ENCODE data around the gene CBFA2T2. TPM values are rescaled to one million over a fixed set of nuclear protein-coding genes. Genes with fewer than 3 reads are reported as not detected.
"Not testable (repeated sequence)": the region's sequence is repeated elsewhere in the genome, so short reads cannot be mapped to it uniquely, and the experiment has no call there.

Gene CBFA2T2
- total RNA-seq, 1 experiment from 2014 or later, result 16.3 TPM

DNA sequence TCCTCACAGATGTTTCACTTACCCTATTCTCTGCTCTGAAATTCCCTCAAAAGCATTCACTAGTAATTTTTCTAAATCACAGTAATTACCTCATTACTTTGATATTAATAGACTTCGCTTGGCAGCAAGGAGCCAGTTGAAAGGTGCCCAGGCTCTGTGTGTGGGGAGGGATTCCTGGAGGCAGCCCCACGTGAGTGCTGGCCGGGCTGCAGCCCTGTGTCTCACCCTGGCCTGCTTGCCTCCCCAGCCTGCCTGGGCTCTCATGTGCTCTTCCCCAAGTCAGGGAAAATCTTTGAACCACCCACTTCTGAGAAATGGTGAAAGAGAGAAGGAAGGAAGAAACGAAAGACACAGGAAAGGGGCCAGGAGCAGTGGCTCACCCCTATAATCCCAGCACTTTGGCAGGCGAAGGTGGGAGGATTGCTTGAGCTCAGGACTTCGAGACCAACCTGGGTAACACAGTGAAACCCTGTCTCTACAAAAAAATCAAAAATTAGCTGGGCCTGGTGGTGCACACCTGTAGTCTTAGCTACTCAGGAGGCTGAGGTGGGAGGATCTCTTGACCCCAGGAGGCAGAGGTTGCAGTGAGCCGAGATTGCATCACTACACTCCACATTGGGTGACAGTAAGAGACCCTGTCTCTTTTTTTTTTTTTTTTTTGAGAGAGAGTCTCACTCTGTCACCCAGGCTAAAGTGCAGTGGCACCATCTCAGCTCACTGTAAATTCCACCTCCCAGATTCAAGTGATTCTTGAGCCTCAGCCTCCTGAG is 26.4 kb upstream of the CBFA2T2 start:
- DNase-seq (ENCODE audit: low read depth, low spot score) (no peak), ATAC-seq (no peak)
- Histone ChIP-seq H3K36me3 (ENCODE audit: control insufficient read depth, insufficient read depth, low read length) (no peaks in the 10 kb centered on the region), H3K27ac (ENCODE audit: low read length) (no peak overlapping the region), H3K4me3 (ENCODE audit: low read depth in 2 of 2, low read length in 2 of 2) (no peak overlapping the region), H3K4me1 (ENCODE audit: control insufficient read depth, insufficient read depth, low read length) (no peaks in the 10 kb centered on the region), H3K27me3 (ENCODE audit: control insufficient read depth, insufficient read depth, low read length) (no peaks in the 10 kb centered on the region), H3K9me3 (ENCODE audit: control insufficient read depth, insufficient read depth, low read depth, low read length) (no peaks in the 10 kb centered on the region)
- in situ Hi-C loops (cut with HindIII; ENCODE audit: low pct_unique_long_range_greater_than_20kb, low sequenced_read_pairs), result no loop called here
- ChIA-PET POLR2A (interaction anchor here (0.6 to 0.7 kb wide), 2 partner anchors 71 to 241 kb away, joined by 3 to 5 read pairs; no protein-coding TSS in a partner anchor), CTCF (no interaction called here)
- intact Hi-C loops (cut with micrococcal nuclease; ENCODE audit: unreplicated experiment), result no loop called here
- BruUV-seq (replicated peaks), result no TSS peak
- TF ChIP-seq TCF7L2 (IDR thresholded peaks at IDR 0.05; ENCODE audit: low read depth, low read length), result no peak
- no peak for TF ChIP-seq POLR2AphosphoS5 (IDR thresholded peaks at IDR 0.05; ENCODE audit: low read depth, low read length)
- TF ChIP-seq SIN3A (IDR thresholded peaks at IDR 0.05; ENCODE audit: borderline replicate concordance, insufficient read depth, low read depth, low read length), result no peak
- TF ChIP-seq, protein P1, sequence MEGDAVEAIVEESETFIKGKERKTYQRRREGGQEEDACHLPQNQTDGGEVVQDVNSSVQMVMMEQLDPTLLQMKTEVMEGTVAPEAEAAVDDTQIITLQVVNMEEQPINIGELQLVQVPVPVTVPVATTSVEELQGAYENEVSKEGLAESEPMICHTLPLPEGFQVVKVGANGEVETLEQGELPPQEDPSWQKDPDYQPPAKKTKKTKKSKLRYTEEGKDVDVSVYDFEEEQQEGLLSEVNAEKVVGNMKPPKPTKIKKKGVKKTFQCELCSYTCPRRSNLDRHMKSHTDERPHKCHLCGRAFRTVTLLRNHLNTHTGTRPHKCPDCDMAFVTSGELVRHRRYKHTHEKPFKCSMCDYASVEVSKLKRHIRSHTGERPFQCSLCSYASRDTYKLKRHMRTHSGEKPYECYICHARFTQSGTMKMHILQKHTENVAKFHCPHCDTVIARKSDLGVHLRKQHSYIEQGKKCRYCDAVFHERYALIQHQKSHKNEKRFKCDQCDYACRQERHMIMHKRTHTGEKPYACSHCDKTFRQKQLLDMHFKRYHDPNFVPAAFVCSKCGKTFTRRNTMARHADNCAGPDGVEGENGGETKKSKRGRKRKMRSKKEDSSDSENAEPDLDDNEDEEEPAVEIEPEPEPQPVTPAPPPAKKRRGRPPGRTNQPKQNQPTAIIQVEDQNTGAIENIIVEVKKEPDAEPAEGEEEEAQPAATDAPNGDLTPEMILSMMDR (IDR thresholded peaks at IDR 0.05), result no peak
- TF ChIP-seq, protein P2, sequence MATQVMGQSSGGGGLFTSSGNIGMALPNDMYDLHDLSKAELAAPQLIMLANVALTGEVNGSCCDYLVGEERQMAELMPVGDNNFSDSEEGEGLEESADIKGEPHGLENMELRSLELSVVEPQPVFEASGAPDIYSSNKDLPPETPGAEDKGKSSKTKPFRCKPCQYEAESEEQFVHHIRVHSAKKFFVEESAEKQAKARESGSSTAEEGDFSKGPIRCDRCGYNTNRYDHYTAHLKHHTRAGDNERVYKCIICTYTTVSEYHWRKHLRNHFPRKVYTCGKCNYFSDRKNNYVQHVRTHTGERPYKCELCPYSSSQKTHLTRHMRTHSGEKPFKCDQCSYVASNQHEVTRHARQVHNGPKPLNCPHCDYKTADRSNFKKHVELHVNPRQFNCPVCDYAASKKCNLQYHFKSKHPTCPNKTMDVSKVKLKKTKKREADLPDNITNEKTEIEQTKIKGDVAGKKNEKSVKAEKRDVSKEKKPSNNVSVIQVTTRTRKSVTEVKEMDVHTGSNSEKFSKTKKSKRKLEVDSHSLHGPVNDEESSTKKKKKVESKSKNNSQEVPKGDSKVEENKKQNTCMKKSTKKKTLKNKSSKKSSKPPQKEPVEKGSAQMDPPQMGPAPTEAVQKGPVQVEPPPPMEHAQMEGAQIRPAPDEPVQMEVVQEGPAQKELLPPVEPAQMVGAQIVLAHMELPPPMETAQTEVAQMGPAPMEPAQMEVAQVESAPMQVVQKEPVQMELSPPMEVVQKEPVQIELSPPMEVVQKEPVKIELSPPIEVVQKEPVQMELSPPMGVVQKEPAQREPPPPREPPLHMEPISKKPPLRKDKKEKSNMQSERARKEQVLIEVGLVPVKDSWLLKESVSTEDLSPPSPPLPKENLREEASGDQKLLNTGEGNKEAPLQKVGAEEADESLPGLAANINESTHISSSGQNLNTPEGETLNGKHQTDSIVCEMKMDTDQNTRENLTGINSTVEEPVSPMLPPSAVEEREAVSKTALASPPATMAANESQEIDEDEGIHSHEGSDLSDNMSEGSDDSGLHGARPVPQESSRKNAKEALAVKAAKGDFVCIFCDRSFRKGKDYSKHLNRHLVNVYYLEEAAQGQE (IDR thresholded peaks at IDR 0.05; ENCODE audit: insufficient read depth in 1 of 2, low read depth in 2 of 2, low read length in 1 of 2), result no peak

DNA sequence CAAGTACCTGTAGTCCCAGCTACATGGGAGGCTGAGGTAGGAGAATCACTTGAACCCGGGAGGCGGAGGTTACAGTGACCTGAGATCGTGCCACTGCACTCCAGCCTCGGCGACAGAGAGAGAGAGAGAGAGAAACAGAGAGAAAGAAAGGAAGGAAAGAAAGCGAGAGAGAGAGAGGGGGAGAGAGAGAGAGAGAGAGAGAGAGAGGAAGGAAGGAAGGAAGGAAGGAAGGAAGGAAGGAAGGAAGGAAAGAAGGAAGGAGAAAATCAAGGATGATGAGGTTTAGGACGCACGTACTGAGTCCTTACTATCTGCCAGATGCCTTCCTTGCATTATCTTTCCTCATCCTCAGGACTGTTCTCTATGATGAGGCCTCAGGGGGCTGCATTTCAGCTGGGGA is 25.1 kb upstream of the CBFA2T2 start:
- intact Hi-C loops (cut with micrococcal nuclease; ENCODE audit: unreplicated experiment); H3K27me3 ChIP-seq (ENCODE audit: control insufficient read depth, insufficient read depth, low read length); H3K27ac ChIP-seq (ENCODE audit: low read length); H3K4me1 ChIP-seq (ENCODE audit: control insufficient read depth, insufficient read depth, low read length); H3K36me3 ChIP-seq (ENCODE audit: control insufficient read depth, insufficient read depth, low read length); DNase-seq (ENCODE audit: low read depth, low spot score); BruUV-seq (replicated peaks); in situ Hi-C loops (cut with HindIII; ENCODE audit: low pct_unique_long_range_greater_than_20kb, low sequenced_read_pairs); ATAC-seq; CTCF ChIA-PET; H3K4me3 ChIP-seq (ENCODE audit: low read depth in 2 of 2, low read length in 2 of 2); H3K9me3 ChIP-seq (ENCODE audit: control insufficient read depth, insufficient read depth, low read depth, low read length): not testable (repeated sequence)
- POLR2A ChIA-PET, result interaction anchor here (0.6 kb wide), 1 partner anchor 610 kb away, joined by 3 read pairs; no protein-coding TSS in a partner anchor

Data from Panc1 (cell line).